Fibroblast of lung (primary cell): Measurements from ENCODE around the gene USP30. TPM values are rescaled to one million over a fixed set of nuclear protein-coding genes. Genes with fewer than 3 reads are reported as not detected.
A peak's percentile ranks its signal among the peaks of the same experiment; 100 is the strongest.

ENCODE experiments used
- DNase-seq, 2 donors: peaks; one replicate each; pipeline versions ENCODE4 v3.0.0 to v3.0.0-alpha.2; 2010; ENCODE audit warnings: low read depth in 2 of 2
- H2AFZ ChIP-seq: 2 replicates; pipeline ENCODE4 v1.5.1; 2012; ENCODE audit warnings: low read length, control low read depth, inconsistent platforms
- H3K27ac ChIP-seq: 2 replicates; pipeline ENCODE4 v1.5.1; 2011; ENCODE audit warnings: low read length, control low read depth; ENCODE audit not compliant: insufficient read depth
- H3K27me3 ChIP-seq: 2 replicates; pipeline ENCODE4 v1.5.1; 2011; ENCODE audit warnings: mild to moderate bottlenecking, low read length; ENCODE audit not compliant: control insufficient read depth, insufficient read depth
- H3K36me3 ChIP-seq: 2 replicates; pipeline ENCODE4 v1.5.1; 2011; ENCODE audit warnings: low read length; ENCODE audit not compliant: control insufficient read depth, insufficient read depth
- H3K4me1 ChIP-seq: 2 replicates; pipeline ENCODE4 v1.5.1; 2011; ENCODE audit warnings: low read length; ENCODE audit not compliant: control insufficient read depth, insufficient read depth; ENCODE audit errors: extremely low read depth
- H3K4me2 ChIP-seq: 2 replicates; pipeline ENCODE4 v1.5.1; 2011; ENCODE audit warnings: low read length, control low read depth; ENCODE audit not compliant: insufficient read depth; ENCODE audit errors: extremely low read depth
- H3K4me3 ChIP-seq, 4 experiments: fragments of 200-600 bp in 1 of 4; sonication (generic) in 1 of 4; replicated peaks in 1 of 4; 2 replicates each; pipeline ENCODE4 v1.5.1; 2011 to 2016; ENCODE audit warnings: low read length in 4 of 4, low read depth in 3 of 4, mild to moderate bottlenecking in 3 of 4, control low read depth in 2 of 4, inconsistent platforms in 1 of 4, mixed read lengths in 1 of 4; ENCODE audit not compliant: insufficient read depth in 1 of 4; ENCODE audit errors: control extremely low read depth in 1 of 4
- H3K79me2 ChIP-seq: 2 replicates; pipeline ENCODE4 v1.5.1; 2012; ENCODE audit warnings: mild to moderate bottlenecking, low read length, inconsistent platforms; ENCODE audit not compliant: control insufficient read depth, insufficient read depth
- H3K9ac ChIP-seq: 2 replicates; pipeline ENCODE4 v1.5.1; 2011; ENCODE audit warnings: mild to moderate bottlenecking, low read length, control low read depth; ENCODE audit not compliant: insufficient read depth
- H3K9me3 ChIP-seq: 2 replicates; pipeline ENCODE4 v1.5.1; 2012; ENCODE audit warnings: low read depth, low read length; ENCODE audit not compliant: control insufficient read depth, insufficient read depth
- H4K20me1 ChIP-seq: 2 replicates; pipeline ENCODE4 v1.5.1; 2011; ENCODE audit warnings: low read length; ENCODE audit not compliant: control insufficient read depth, insufficient read depth; ENCODE audit errors: extremely low read depth
- EZH2 ChIP-seq: IDR thresholded peaks from 2 replicates; pipeline ENCODE4 v1.5.1; 2012; ENCODE audit warnings: low read length, control low read depth, mild to moderate bottlenecking; ENCODE audit errors: missing control alignments
- polyA plus RNA-seq, 2 donors: library from polyadenylated mRNA; depleted of rRNA in 1 of 2; stranded (reverse) in 1 of 2; unstranded in 1 of 2; fragments of >200 nt; gene quantifications; 2 replicates each; pipeline ENCODE4 v1.2.1, GENCODE V29; 2011 to 2012; ENCODE audit warnings: missing spikeins in 1 of 2
- total RNA-seq: library from RNA; depleted of rRNA; stranded (reverse); fragments of >200 nt; gene quantifications from 2 replicates; pipeline ENCODE4 v1.2.1, GENCODE V29; 2014
- TF ChIP-seq, protein P1 (sequence below), 2 donors: IDR thresholded peaks in 1 of 2; conservative IDR thresholded peaks in 1 of 2; 1 replicate in 1 of 2; 2 replicates in 1 of 2; pipeline ENCODE4 v1.5.1; 2011 to 2012; ENCODE audit warnings: low read length in 2 of 2, control low read depth in 1 of 2, inconsistent platforms in 1 of 2, low read depth in 1 of 2, mild to moderate bottlenecking in 1 of 2

USP30 gene
- total and polyA plus RNA-seq, 2 donors (not counting 1 experiment from before 2014, with no cell fraction given), result 9.9 to 13.9 TPM

DNA sequence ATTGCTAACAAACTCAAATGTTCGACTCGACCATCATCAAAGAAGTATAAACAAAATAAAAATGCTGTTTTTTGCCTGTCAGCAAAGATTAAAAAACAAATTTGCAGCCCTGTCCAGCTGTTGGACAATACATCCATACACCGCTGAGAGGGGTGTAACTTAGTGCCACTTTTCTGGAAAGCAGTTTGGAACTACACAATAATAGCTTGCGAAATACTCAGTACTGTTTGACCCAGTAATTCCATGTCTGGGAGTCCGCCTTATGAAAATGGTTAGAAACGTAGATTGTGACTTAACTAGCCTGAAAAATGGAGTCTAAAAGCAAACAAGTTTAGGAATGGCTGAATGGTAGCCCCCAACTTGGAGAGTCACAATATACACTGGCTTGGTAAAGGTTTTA lies 6.4 kb downstream of the USP30 start:
- Histone ChIP-seq H3K36me3 (no peaks in the 10 kb centered on the region), H3K79me2 (no peaks in the 10 kb centered on the region), H3K4me1 (no peaks in the 10 kb centered on the region), H3K9me3 (no peaks in the 10 kb centered on the region), H3K4me3 (no peak overlapping the region), H3K27ac (no peak overlapping the region), H2AFZ (no peak overlapping the region), H3K27me3 (no peaks in the 10 kb centered on the region), H4K20me1 (no peaks in the 10 kb centered on the region), H3K4me2 (no peak overlapping the region), H3K9ac (no peak overlapping the region)
- no peak for DNase-seq
- TF ChIP-seq, protein P1, sequence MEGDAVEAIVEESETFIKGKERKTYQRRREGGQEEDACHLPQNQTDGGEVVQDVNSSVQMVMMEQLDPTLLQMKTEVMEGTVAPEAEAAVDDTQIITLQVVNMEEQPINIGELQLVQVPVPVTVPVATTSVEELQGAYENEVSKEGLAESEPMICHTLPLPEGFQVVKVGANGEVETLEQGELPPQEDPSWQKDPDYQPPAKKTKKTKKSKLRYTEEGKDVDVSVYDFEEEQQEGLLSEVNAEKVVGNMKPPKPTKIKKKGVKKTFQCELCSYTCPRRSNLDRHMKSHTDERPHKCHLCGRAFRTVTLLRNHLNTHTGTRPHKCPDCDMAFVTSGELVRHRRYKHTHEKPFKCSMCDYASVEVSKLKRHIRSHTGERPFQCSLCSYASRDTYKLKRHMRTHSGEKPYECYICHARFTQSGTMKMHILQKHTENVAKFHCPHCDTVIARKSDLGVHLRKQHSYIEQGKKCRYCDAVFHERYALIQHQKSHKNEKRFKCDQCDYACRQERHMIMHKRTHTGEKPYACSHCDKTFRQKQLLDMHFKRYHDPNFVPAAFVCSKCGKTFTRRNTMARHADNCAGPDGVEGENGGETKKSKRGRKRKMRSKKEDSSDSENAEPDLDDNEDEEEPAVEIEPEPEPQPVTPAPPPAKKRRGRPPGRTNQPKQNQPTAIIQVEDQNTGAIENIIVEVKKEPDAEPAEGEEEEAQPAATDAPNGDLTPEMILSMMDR (conservative IDR thresholded peaks at IDR 0.05 in 1 of 2, IDR thresholded peaks at IDR 0.05 in 1 of 2; ENCODE audit: low read depth in 1 of 2, low read length in 2 of 2), result no peak
- no peak for TF ChIP-seq EZH2

DNA sequence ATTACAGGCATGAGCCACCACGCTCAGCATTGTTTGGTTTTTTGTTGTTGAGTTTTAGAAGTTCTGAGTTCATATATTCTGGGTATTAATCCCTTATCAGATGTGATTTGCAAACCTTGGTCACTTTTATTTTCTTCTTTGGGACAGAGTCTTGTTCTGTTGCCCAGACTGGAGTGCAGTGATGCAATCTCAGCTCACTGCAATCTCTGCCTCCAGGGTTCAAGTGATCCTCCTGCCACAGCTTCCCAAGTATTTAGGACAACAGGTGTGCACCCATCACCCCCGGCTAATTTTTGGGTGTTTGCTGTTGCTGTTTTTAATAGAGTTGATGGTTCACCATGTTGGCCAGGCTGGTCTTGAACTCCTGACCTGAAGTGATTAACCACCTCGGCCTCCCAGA lies 11.8 kb downstream of the USP30 start:
- Histone ChIP-seq H2AFZ (no peak overlapping the region), H3K4me1 (no peaks in the 10 kb centered on the region), H3K27ac (no peak overlapping the region), H3K9me3 (no peaks in the 10 kb centered on the region), H4K20me1 (no peaks in the 10 kb centered on the region), H3K79me2 (no peaks in the 10 kb centered on the region), H3K36me3 (peaks cover 4% of the 10 kb centered on the region), H3K4me2 (no peak overlapping the region), H3K9ac (no peak overlapping the region), H3K4me3 (no peak overlapping the region), H3K27me3 (no peaks in the 10 kb centered on the region)
- no peak for DNase-seq
- TF ChIP-seq, protein P1 (conservative IDR thresholded peaks at IDR 0.05 in 1 of 2, IDR thresholded peaks at IDR 0.05 in 1 of 2; ENCODE audit: low read depth in 1 of 2, low read length in 2 of 2), result no peak
- no peak for TF ChIP-seq EZH2

DNA sequence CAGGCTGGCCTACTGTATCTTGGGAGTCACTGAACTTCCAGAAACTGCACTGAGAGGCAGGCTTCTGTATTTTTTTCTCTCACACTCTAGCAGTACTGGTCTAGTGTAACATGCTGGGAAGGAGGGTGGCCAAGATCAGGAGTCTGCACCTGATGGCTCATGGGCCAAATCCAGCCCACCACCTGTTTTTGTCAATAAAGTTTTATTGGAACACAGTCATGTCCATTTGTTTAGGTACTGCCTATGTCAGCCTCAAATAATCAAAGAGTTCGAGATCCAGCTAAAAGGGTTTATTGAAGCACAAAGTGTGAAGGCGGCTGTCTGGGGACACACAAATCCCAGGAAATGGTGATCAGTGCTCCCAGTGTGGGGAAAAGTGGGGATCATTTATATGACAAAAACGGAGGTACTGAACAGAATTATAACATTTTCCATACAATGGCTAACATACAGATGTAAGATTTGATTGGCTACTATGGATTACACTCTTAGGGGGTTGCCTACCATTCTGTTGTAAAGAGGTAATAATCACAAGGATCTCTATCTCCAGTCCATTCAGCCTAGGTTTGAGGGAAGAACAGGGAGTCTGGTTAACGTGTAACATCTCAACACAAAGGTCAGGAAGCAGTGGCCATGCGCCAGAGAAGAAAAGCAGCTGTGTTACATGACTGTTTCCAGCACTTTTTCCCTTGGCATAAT lies 12.9 kb downstream of the USP30 start:
- Histone ChIP-seq H3K4me1 (no peaks in the 10 kb centered on the region), H3K9me3 (no peaks in the 10 kb centered on the region), H4K20me1 (no peaks in the 10 kb centered on the region), H3K9ac (no peak overlapping the region), H3K4me2 (no peak overlapping the region), H3K36me3 (peaks cover 4% of the 10 kb centered on the region), H3K27ac (no peak overlapping the region), H3K4me3 (no peak overlapping the region), H2AFZ (no peak overlapping the region), H3K79me2 (no peaks in the 10 kb centered on the region), H3K27me3 (no peaks in the 10 kb centered on the region)
- peak in 1 of 2 donors; percentile 4 for DNase-seq
- TF ChIP-seq EZH2, result no peak
- TF ChIP-seq, protein P1 (conservative IDR thresholded peaks at IDR 0.05 in 1 of 2, IDR thresholded peaks at IDR 0.05 in 1 of 2; ENCODE audit: low read depth in 1 of 2, low read length in 2 of 2), result no peak
